Thoracic aorta (tissue), 2 donors: Measurements from ENCODE around the gene PPIF. TPM values are rescaled to one million over a fixed set of nuclear protein-coding genes. Genes with fewer than 3 reads are reported as not detected.

Experiments used
- ATAC-seq: fragments of 150-250 bp; one replicate; pipeline ENCODE4 v1.8.0; 2017; ENCODE audit warnings: low read depth; ENCODE audit not compliant: insufficient number of reproducible peaks, low FRiP score
- DNase-seq: peaks from one replicate; pipeline ENCODE4 v3.0.0-alpha.2; 2020; ENCODE audit warnings: low spot score
- H3K27ac ChIP-seq, 2 donors: fragments of 200-600 bp; sonication (generic); 1 replicate in 1 of 2; 2 replicates in 1 of 2; pipeline ENCODE4 v1.5.1; 2016; ENCODE audit warnings: mild to moderate bottlenecking in 2 of 2, moderate library complexity in 2 of 2
- H3K27me3 ChIP-seq: fragments of 200-600 bp; sonication (generic); replicated peaks from 2 replicates; pipeline ENCODE4 v1.6.0; 2016; ENCODE audit warnings: mild to moderate bottlenecking; ENCODE audit not compliant: insufficient read depth
- H3K36me3 ChIP-seq: fragments of 200-600 bp; sonication (generic); one replicate; pipeline ENCODE4 v1.5.1; 2016
- H3K4me1 ChIP-seq, 2 donors: fragments of 200-600 bp; sonication (generic); 1 replicate in 1 of 2; 2 replicates in 1 of 2; pipeline versions ENCODE4 v1.5.1 to v1.6.0; 2016; ENCODE audit warnings: low read depth in 2 of 2, mild to moderate bottlenecking in 1 of 2; ENCODE audit not compliant: control insufficient read depth in 1 of 2
- H3K4me3 ChIP-seq: fragments of 200-600 bp; sonication (generic); 2 replicates; pipeline ENCODE4 v1.5.1; 2016; ENCODE audit warnings: mild to moderate bottlenecking
- H3K9me3 ChIP-seq: fragments of 200-600 bp; sonication (generic); 2 replicates; pipeline ENCODE4 v1.5.1; 2016
- CTCF ChIP-seq: fragments of 200-600 bp; sonication (generic); IDR thresholded peaks from one replicate; pipeline ENCODE4 v1.5.1; 2019; ENCODE audit warnings: antibody characterized with exemption
- total RNA-seq, 2 donors: library from RNA; depleted of rRNA; stranded (reverse); fragments of >200 nt; gene quantifications; one replicate each; pipeline versions ENCODE4 v1.1.0 to v1.2.3, GENCODE V29; 2016

PPIF gene
- total RNA-seq, 2 donors from 2014 or later = 5.7 to 44.2 TPM

- no peak for ATAC-seq
- Histone ChIP-seq H3K36me3 (no peaks in the 10 kb centered on the region), H3K4me1 (peaks cover 22 to 47% of the 10 kb centered on the region in 2 donors), H3K27me3 (no peaks in the 10 kb centered on the region), H3K9me3 (no peaks in the 10 kb centered on the region), H3K27ac (peak overlapping the region in 1 of 2 donors; percentile 80), H3K4me3 (no peak overlapping the region)
- DNase-seq = no peak
- TF ChIP-seq CTCF = no peak
These were observed 31.6 kb downstream of the PPIF start for GRCh38 chr10:79378647-79379511.

GRCh38 chr10:79379512-79380124 lies 32.3 kb downstream of the PPIF start:
- H3K4me3 ChIP-seq = no peak overlapping the region
- no peak for DNase-seq

GRCh38 chr10:79380125-79380945 lies 33.1 kb downstream of the PPIF start:
- Histone ChIP-seq H3K9me3 (no peaks in the 10 kb centered on the region), H3K4me1 (peaks cover 19 to 42% of the 10 kb centered on the region in 2 donors), H3K36me3 (peaks cover 1% of the 10 kb centered on the region), H3K27ac (peak overlapping the region; percentile 80 to 87), H3K27me3 (no peaks in the 10 kb centered on the region), H3K4me3 (no peak overlapping the region)
- no peak for TF ChIP-seq CTCF
- ATAC-seq = peak; percentile 79
- no peak for DNase-seq

More at GRCh38 chr10:79379512-79380124, 32.3 kb downstream of the PPIF start:
- Histone ChIP-seq H3K9me3 (no peaks in the 10 kb centered on the region), H3K27me3 (no peaks in the 10 kb centered on the region), H3K36me3 (no peaks in the 10 kb centered on the region), H3K4me1 (peaks cover 22 to 47% of the 10 kb centered on the region in 2 donors), H3K27ac (peak overlapping the region; percentile 80 to 87)
- no peak for ATAC-seq
- no peak for TF ChIP-seq CTCF

GRCh38 chr10:79380946-79381721 lies 33.9 kb downstream of the PPIF start:
- no peak for DNase-seq
- Histone ChIP-seq H3K27me3 (no peaks in the 10 kb centered on the region), H3K36me3 (peaks cover 6% of the 10 kb centered on the region), H3K27ac (peak overlapping the region; percentile 80 to 87), H3K4me3 (no peak overlapping the region), H3K9me3 (no peaks in the 10 kb centered on the region), H3K4me1 (peaks cover 19 to 42% of the 10 kb centered on the region in 2 donors)
- no peak for TF ChIP-seq CTCF
- no peak for ATAC-seq
